Measurements from ENCODE around the gene RARS2.

DNA sequence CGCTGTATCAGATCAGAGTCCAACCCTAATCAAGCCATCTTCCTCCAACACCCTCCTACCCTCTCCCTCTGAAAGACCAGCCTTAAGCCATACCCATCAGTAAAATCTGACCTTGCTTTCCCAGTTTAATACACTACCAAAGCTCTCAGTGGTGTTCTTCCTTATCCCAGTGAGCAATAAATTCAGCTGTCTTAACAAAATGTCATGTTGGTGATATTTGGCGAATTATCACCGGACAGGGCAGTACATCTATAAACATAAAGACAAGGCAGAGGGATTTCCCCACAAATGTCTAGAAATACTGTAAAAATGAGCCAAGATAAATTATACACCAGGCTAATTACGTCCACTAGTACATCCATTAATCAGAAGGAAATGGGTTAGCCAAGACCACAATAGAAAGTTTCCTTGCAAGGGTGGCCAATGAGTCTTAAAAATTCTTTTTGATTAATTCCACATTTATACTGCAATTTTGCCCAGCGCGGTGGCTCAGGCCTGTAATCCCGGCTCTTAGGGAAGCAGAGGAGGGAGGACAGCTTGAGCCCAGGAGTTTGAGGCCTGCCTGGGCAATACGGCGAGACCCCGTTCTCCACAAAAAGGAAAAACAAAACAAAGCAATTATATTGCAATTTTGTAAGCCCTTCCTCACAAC, 905 bp downstream of the RARS2 start:
- TF ChIP-seq, protein P1, sequence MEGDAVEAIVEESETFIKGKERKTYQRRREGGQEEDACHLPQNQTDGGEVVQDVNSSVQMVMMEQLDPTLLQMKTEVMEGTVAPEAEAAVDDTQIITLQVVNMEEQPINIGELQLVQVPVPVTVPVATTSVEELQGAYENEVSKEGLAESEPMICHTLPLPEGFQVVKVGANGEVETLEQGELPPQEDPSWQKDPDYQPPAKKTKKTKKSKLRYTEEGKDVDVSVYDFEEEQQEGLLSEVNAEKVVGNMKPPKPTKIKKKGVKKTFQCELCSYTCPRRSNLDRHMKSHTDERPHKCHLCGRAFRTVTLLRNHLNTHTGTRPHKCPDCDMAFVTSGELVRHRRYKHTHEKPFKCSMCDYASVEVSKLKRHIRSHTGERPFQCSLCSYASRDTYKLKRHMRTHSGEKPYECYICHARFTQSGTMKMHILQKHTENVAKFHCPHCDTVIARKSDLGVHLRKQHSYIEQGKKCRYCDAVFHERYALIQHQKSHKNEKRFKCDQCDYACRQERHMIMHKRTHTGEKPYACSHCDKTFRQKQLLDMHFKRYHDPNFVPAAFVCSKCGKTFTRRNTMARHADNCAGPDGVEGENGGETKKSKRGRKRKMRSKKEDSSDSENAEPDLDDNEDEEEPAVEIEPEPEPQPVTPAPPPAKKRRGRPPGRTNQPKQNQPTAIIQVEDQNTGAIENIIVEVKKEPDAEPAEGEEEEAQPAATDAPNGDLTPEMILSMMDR (IDR thresholded peaks at IDR 0.05; ENCODE audit: extremely low read depth in 1 of 2, insufficient read depth in 1 of 2, low read depth in 1 of 2, low read length in 2 of 2), result no peak
- TF ChIP-seq JUN (IDR thresholded peaks at IDR 0.05; ENCODE audit: borderline replicate concordance, insufficient read depth, insufficient read length, low read depth) (no peak), POLR2A (IDR thresholded peaks at IDR 0.05; ENCODE audit: low read depth, low read length) (no peak), EZH2 (IDR thresholded peaks at IDR 0.05; ENCODE audit: borderline replicate concordance, low read depth, low read length, severe bottlenecking) (no peak), POLR2AphosphoS5 (IDR thresholded peaks at IDR 0.05; ENCODE audit: insufficient read depth, low read depth, low read length) (no peak)
- TF ChIP-seq, protein P2, sequence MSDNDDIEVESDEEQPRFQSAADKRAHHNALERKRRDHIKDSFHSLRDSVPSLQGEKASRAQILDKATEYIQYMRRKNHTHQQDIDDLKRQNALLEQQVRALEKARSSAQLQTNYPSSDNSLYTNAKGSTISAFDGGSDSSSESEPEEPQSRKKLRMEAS (IDR thresholded peaks at IDR 0.05; ENCODE audit: insufficient read depth, insufficient read length), result no peak
